Posterior cingulate gyrus (tissue), 11 donors: ENCODE data around the gene SYNGR3.

ENCODE experiments used
- DNase-seq, 10 donors: peaks; one replicate each; pipeline versions ENCODE4 v3.0.0 to v3.0.0-alpha.2; 2020 to 2021; ENCODE audit warnings: mixed read lengths in 3 of 10
- intact Hi-C: fragments of 100-400 bp; cut with DNase I; formaldehyde crosslinking; loops from one replicate; pipeline ENCODE4 v1.15.1; 2023

SYNGR3 gene

GRCh38 chr16:2035431-2036199, 45.8 kb downstream of the SYNGR3 start:
- intact Hi-C loops: no loop called here
- peak in 2 of 10 donors; percentile 34 to 72 for DNase-seq

GRCh38 chr16:2036200-2036966, 46.6 kb downstream of the SYNGR3 start:
- intact Hi-C loops: no loop called here
- DNase-seq: no peak

- no peak for DNase-seq
- intact Hi-C loops: no loop called here
These were observed 47.3 kb downstream of the SYNGR3 start for GRCh38 chr16:2037115-2037514.

GRCh38 chr16:2037647-2038381, 48.0 kb downstream of the SYNGR3 start:
- no peak for DNase-seq
- intact Hi-C loops: no loop called here

- DNase-seq: peak in 1 of 10 donors; percentile 59
- intact Hi-C loops: no loop called here
These were observed 48.8 kb downstream of the SYNGR3 start for GRCh38 chr16:2038382-2039231.

DNA sequence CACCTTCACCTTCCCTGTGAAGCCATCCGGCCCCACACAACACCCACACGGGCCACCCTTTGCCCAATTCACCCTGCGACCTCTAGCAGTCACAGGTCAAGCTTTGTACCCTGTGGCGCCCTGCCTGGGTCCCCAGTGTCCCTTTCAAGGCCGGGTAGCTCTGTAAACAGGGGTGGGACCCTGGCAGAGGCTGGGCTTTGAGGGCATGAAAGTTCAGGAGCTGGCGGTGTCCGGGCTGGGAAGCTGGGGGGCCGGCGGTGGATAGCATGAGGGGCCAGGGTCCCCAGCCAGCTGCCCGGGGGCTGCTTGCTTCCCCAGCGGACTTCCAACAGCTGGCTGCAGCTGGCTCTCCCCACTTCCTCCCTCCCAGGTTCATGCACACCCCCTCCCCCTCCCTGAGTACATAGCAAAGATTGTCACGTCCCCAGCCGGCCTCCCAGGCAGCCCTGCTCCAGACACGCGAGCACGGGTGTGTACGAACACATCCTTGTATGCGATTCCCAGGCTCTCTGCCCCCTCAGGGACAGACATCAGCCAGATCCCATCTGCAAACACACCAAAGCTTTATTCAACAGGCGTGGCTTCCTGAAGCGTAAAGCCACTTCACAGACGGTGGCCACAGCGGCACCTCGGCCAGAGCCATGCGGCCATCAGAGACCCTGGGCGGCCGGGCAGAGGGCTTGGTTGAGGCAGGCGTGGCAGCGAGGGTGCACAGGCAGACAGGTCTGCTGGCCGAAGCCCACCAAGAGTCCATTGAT, 49.7 kb downstream of the SYNGR3 start:
- intact Hi-C loops: no loop called here
- peak in 2 of 10 donors; percentile 55 to 57 for DNase-seq

DNA sequence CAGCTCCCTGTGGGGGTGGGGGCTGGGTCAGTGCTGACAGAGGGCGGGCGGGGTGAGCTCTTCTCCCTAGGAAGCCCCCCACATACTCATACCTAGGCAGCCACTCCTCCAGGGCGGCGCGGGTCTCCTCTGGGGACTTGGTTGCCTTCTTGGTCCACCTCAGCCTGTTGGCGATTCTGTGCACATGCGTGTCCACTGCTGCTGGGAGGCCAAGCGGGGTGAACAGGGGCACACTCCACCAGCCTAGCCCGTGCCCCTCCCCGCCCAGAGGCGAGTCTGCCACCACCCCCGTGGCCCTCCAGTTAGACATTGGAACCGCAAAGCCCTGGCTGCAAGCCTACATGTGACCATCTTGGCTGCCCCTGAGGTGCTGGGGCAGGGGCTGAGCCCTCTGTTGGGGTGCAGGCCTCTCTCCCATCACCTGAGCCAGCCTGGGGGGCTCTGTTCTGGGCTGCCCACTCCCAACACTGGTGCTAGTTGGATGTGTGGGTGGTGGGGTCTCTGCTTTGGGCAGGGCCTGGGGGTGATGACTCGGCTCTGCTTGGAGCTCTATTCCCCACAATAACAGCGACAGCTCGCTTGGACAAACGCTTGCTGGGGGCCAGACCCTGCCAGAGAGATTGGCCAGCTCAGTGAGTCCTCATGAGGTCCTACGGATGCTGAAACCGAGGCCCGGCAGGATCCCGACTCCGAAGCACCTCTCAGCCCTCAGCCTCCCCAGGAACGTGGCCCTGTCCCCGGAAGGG, 50.4 kb downstream of the SYNGR3 start:
- DNase-seq: peak in 1 of 10 donors; percentile 58
- intact Hi-C loops: no loop called here

DNA sequence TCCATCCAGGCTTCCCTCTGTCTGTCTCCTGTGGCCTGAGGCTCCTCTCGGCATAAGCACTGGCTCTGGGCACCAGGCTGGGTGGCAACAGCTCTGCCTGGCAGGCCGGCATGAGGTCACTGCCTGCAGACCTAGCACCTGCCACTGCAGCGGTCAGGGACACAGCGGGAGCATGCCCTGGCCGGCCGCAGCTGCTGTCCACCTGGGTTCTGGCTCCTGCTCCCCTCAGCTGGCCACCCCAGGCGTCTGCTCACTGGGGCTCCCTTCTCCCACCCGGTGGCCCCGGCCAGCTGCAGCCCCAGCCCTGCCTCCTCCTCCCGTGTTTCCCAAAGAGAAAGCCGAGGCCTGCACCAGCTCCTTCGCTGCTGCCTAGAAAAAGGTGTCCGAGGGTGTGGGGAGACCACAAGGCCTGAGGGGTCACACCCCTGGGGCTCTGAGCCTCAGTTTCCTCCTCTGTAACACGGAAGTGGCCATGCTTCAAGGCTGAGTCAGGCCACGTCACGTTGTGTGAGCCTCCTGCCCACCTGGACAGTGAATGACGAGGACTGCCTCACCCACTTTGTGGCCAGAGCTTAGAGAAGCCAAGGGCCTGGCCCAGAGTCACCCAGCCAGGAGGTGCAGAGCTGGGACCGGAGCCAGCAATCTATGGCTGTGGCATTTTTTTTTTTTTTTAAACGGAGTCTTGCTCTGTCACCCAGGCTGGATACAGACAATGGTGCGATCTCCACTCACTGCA, 51.2 kb downstream of the SYNGR3 start:
- peak in 2 of 10 donors; percentile 68 to 84 for DNase-seq

DNA sequence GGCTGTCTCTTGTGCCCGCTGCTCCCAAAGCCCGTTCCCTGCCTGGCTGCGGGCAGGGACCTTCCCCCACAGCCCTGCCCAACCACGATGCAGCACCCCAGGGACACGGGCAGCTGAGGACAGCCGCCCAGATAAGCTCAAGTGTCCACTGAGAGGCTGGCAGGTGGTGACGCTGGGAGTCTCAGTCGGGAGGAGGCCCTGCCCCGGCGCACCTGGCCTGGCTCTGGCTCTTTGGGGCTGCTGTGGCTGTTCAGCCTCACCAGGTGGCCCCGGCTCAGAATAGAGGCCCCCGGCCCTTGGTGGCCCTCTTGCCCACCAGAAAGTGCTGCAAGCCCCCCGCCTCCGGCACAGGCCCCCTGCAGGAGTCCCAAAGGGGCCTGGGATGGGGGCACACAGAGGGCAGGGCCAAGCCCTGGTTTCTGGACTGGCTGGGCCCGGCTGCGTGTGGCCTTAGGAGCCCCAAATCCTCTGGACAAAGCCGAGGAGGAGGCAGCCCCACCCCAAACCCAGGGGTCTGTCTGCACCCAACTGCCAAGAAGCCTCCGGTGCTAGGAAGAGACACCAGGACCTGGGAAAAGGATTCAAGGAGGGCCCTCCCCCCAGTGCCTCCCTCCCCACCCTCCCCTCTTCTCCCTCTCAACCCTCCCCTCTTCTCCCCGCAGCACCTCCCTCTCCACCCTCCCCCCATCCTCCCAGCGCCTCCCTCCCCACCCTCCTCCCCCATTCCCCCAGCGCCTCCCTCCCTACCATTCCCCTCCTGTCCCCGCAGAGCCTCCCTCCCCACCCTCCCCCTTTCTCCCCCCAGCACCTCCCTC, 52.6 kb downstream of the SYNGR3 start:
- intact Hi-C loops: no loop called here
- no peak for DNase-seq

More for the DNA sequence above, 51.2 kb downstream of the SYNGR3 start:
- intact Hi-C loops: no loop called here

- intact Hi-C loops: no loop called here
- no peak for DNase-seq
These were observed 53.4 kb downstream of the SYNGR3 start for GRCh38 chr16:2042986-2043666.
